Fibroblast of lung (primary cell): ENCODE data around the gene DYNLL2. TPM values are rescaled to one million over a fixed set of nuclear protein-coding genes. Genes with fewer than 3 reads are reported as not detected.
A peak's percentile ranks its signal among the peaks of the same experiment; 100 is the strongest.

Experiments used
- DNase-seq, 2 donors: peaks; one replicate each; pipeline versions ENCODE4 v3.0.0 to v3.0.0-alpha.2; 2010; ENCODE audit warnings: low read depth in 2 of 2
- H2AFZ ChIP-seq: 2 replicates; pipeline ENCODE4 v1.5.1; 2012; ENCODE audit warnings: low read length, control low read depth, inconsistent platforms
- H3K27ac ChIP-seq: 2 replicates; pipeline ENCODE4 v1.5.1; 2011; ENCODE audit warnings: low read length, control low read depth; ENCODE audit not compliant: insufficient read depth
- H3K27me3 ChIP-seq: 2 replicates; pipeline ENCODE4 v1.5.1; 2011; ENCODE audit warnings: mild to moderate bottlenecking, low read length; ENCODE audit not compliant: control insufficient read depth, insufficient read depth
- H3K36me3 ChIP-seq: 2 replicates; pipeline ENCODE4 v1.5.1; 2011; ENCODE audit warnings: low read length; ENCODE audit not compliant: control insufficient read depth, insufficient read depth
- H3K4me1 ChIP-seq: 2 replicates; pipeline ENCODE4 v1.5.1; 2011; ENCODE audit warnings: low read length; ENCODE audit not compliant: control insufficient read depth, insufficient read depth; ENCODE audit errors: extremely low read depth
- H3K4me2 ChIP-seq: 2 replicates; pipeline ENCODE4 v1.5.1; 2011; ENCODE audit warnings: low read length, control low read depth; ENCODE audit not compliant: insufficient read depth; ENCODE audit errors: extremely low read depth
- H3K4me3 ChIP-seq, 4 experiments: fragments of 200-600 bp in 1 of 4; sonication (generic) in 1 of 4; replicated peaks in 1 of 4; 2 replicates each; pipeline ENCODE4 v1.5.1; 2011 to 2016; ENCODE audit warnings: low read length in 4 of 4, low read depth in 3 of 4, mild to moderate bottlenecking in 3 of 4, control low read depth in 2 of 4, inconsistent platforms in 1 of 4, mixed read lengths in 1 of 4; ENCODE audit not compliant: insufficient read depth in 1 of 4; ENCODE audit errors: control extremely low read depth in 1 of 4
- H3K79me2 ChIP-seq: 2 replicates; pipeline ENCODE4 v1.5.1; 2012; ENCODE audit warnings: mild to moderate bottlenecking, low read length, inconsistent platforms; ENCODE audit not compliant: control insufficient read depth, insufficient read depth
- H3K9ac ChIP-seq: 2 replicates; pipeline ENCODE4 v1.5.1; 2011; ENCODE audit warnings: mild to moderate bottlenecking, low read length, control low read depth; ENCODE audit not compliant: insufficient read depth
- H3K9me3 ChIP-seq: 2 replicates; pipeline ENCODE4 v1.5.1; 2012; ENCODE audit warnings: low read depth, low read length; ENCODE audit not compliant: control insufficient read depth, insufficient read depth
- H4K20me1 ChIP-seq: 2 replicates; pipeline ENCODE4 v1.5.1; 2011; ENCODE audit warnings: low read length; ENCODE audit not compliant: control insufficient read depth, insufficient read depth; ENCODE audit errors: extremely low read depth
- CTCF ChIP-seq, 2 donors: IDR thresholded peaks in 1 of 2; conservative IDR thresholded peaks in 1 of 2; 1 replicate in 1 of 2; 2 replicates in 1 of 2; pipeline ENCODE4 v1.5.1; 2011 to 2012; ENCODE audit warnings: low read length in 2 of 2, control low read depth in 1 of 2, inconsistent platforms in 1 of 2, low read depth in 1 of 2, mild to moderate bottlenecking in 1 of 2
- EZH2 ChIP-seq: IDR thresholded peaks from 2 replicates; pipeline ENCODE4 v1.5.1; 2012; ENCODE audit warnings: low read length, control low read depth, mild to moderate bottlenecking; ENCODE audit errors: missing control alignments
- polyA plus RNA-seq, 2 donors: library from polyadenylated mRNA; depleted of rRNA in 1 of 2; stranded (reverse) in 1 of 2; unstranded in 1 of 2; fragments of >200 nt; gene quantifications; 2 replicates each; pipeline ENCODE4 v1.2.1, GENCODE V29; 2011 to 2012; ENCODE audit warnings: missing spikeins in 1 of 2
- total RNA-seq: library from RNA; depleted of rRNA; stranded (reverse); fragments of >200 nt; gene quantifications from 2 replicates; pipeline ENCODE4 v1.2.1, GENCODE V29; 2014

Gene DYNLL2
- total and polyA plus RNA-seq, 2 donors (not counting 1 experiment from before 2014, with no cell fraction given) = 17.1 to 32.9 TPM

GRCh38 chr17:58083491-58084316 lies 485 bp downstream of the DYNLL2 start:
- Histone ChIP-seq H3K36me3 (peaks cover 10% of the 10 kb centered on the region), H3K27me3 (peaks cover 4% of the 10 kb centered on the region), H2AFZ (peak overlapping the region; percentile 6), H3K4me3 (peak overlapping the region; percentile 81 to 95 (median 88)), H3K27ac (peak overlapping the region; percentile 82), H3K9ac (peak overlapping the region; percentile 85), H4K20me1 (peaks cover 6% of the 10 kb centered on the region), H3K79me2 (peaks cover 54% of the 10 kb centered on the region), H3K4me2 (peak overlapping the region; percentile 99), H3K4me1 (peaks cover 9% of the 10 kb centered on the region), H3K9me3 (no peaks in the 10 kb centered on the region)
- peak; percentile 41 to 49 for DNase-seq
- TF ChIP-seq EZH2 (no peak), CTCF (conservative IDR thresholded peaks at IDR 0.05 in 1 of 2, IDR thresholded peaks at IDR 0.05 in 1 of 2; ENCODE audit: low read depth in 1 of 2, low read length in 2 of 2) (no peak)

- H3K9ac ChIP-seq = peak overlapping the region; percentile 85
- H4K20me1 ChIP-seq = peaks cover 6% of the 10 kb centered on the region
- H3K9me3 ChIP-seq = no peaks in the 10 kb centered on the region
- H2AFZ ChIP-seq = no peak overlapping the region
- H3K27me3 ChIP-seq = no peaks in the 10 kb centered on the region
- peaks cover 13% of the 10 kb centered on the region for H3K36me3 ChIP-seq
- peak; percentile 14 to 31 for DNase-seq
- H3K4me2 ChIP-seq = peak overlapping the region; percentile 99
- H3K4me1 ChIP-seq = peaks cover 9% of the 10 kb centered on the region
- H3K27ac ChIP-seq = peak overlapping the region; percentile 82
- H3K79me2 ChIP-seq = peaks cover 60% of the 10 kb centered on the region
- H3K4me3 ChIP-seq = peak overlapping the region; percentile 81 to 95 (median 88)
- TF ChIP-seq CTCF (conservative IDR thresholded peaks at IDR 0.05 in 1 of 2, IDR thresholded peaks at IDR 0.05 in 1 of 2; ENCODE audit: low read depth in 1 of 2, low read length in 2 of 2) = no peak
- TF ChIP-seq EZH2 = no peak
These were observed 1.2 kb downstream of the DYNLL2 start for GRCh38 chr17:58084317-58084981.

GRCh38 chr17:58085039-58085715 lies 2.0 kb downstream of the DYNLL2 start:
- H4K20me1 ChIP-seq = peaks cover 6% of the 10 kb centered on the region
- no peak overlapping the region for H3K9ac ChIP-seq
- H3K4me3 ChIP-seq = peak overlapping the region; percentile 81 to 95 (median 88)
- H3K27me3 ChIP-seq = no peaks in the 10 kb centered on the region
- H2AFZ ChIP-seq = no peak overlapping the region
- H3K79me2 ChIP-seq = peaks cover 67% of the 10 kb centered on the region
- peaks cover 15% of the 10 kb centered on the region for H3K36me3 ChIP-seq
- peak overlapping the region; percentile 99 for H3K4me2 ChIP-seq
- peak overlapping the region; percentile 19 for H3K27ac ChIP-seq
- DNase-seq = no peak
- no peaks in the 10 kb centered on the region for H3K9me3 ChIP-seq
- TF ChIP-seq EZH2 (no peak), CTCF (conservative IDR thresholded peaks at IDR 0.05 in 1 of 2, IDR thresholded peaks at IDR 0.05 in 1 of 2; ENCODE audit: low read depth in 1 of 2, low read length in 2 of 2) (no peak)
- peaks cover 9% of the 10 kb centered on the region for H3K4me1 ChIP-seq
